Esophagus muscularis mucosa (tissue), 4 donors: ENCODE data around the gene SNX13. TPM values are rescaled to one million over a fixed set of nuclear protein-coding genes. Genes with fewer than 3 reads are reported as not detected.

Experiments
- DNase-seq: peaks from one replicate; pipeline ENCODE4 v3.0.0-alpha.2; 2017; ENCODE audit errors: extremely low spot score
- H3K27ac ChIP-seq, 4 donors: fragments of 200-600 bp; sonication (generic); replicated peaks in 1 of 4; 1 replicate in 3 of 4; 2 replicates in 1 of 4; pipeline ENCODE4 v1.5.1; 2016 to 2019; ENCODE audit warnings: mild to moderate bottlenecking in 1 of 4
- H3K27me3 ChIP-seq, 4 donors: fragments of 200-600 bp; sonication (generic); one replicate each; pipeline versions ENCODE4 v1.5.1 to v1.6.0; 2016 to 2019
- H3K36me3 ChIP-seq, 4 donors: fragments of 200-600 bp; sonication (generic); one replicate each; pipeline ENCODE4 v1.5.1; 2016 to 2019
- H3K4me1 ChIP-seq, 4 donors: fragments of 200-600 bp; sonication (generic); one replicate each; pipeline ENCODE4 v1.5.1; 2016 to 2019
- H3K4me3 ChIP-seq, 4 donors: fragments of 200-600 bp; sonication (generic); 1 replicate in 2 of 4; 2 replicates in 2 of 4; pipeline ENCODE4 v1.5.1; 2016 to 2019; ENCODE audit warnings: mild to moderate bottlenecking in 4 of 4, moderate library complexity in 1 of 4
- H3K9me3 ChIP-seq, 4 donors: fragments of 200-600 bp; sonication (generic); 1 replicate in 3 of 4; 2 replicates in 1 of 4; pipeline ENCODE4 v1.5.1; 2016 to 2019
- EP300 ChIP-seq: sonication (generic); formaldehyde crosslinking; IDR thresholded peaks from one replicate; pipeline ENCODE4 v1.6.1; 2017; ENCODE audit warnings: antibody characterized with exemption
- POLR2A ChIP-seq: fragments of 450-650 bp; IDR thresholded peaks from one replicate; pipeline ENCODE4 v1.6.1; 2017; ENCODE audit warnings: antibody characterized with exemption, moderate library complexity, mild to moderate bottlenecking, low read depth
- POLR2AphosphoS5 ChIP-seq, 2 donors: sonication (generic); formaldehyde crosslinking; IDR thresholded peaks; one replicate each; pipeline ENCODE4 v1.6.1; 2017; ENCODE audit warnings: antibody characterized with exemption in 2 of 2
- WGBS: methylation state at CpG from one replicate; pipeline ENCODE4 v1.1.5; 2018; 5-methylcytosine and 5-hydroxymethylcytosine counted together
- intact Hi-C: fragments of 100-400 bp; cut with DNase I; formaldehyde crosslinking; loops from one replicate; pipeline ENCODE4 v1.15.1; 2023
- total RNA-seq, 4 donors: library from RNA; depleted of rRNA; stranded (reverse); fragments of >200 nt; gene quantifications; one replicate each; pipeline versions ENCODE4 v1.1.0 to v1.2.1, GENCODE V29; 2016
- TF ChIP-seq, protein P1 (sequence below), 3 experiments: fragments of 200-600 bp in 2 of 3; fragments of 450-650 bp in 1 of 3; sonication (generic) in 2 of 3; IDR thresholded peaks; one replicate each; pipeline ENCODE4 v1.5.1; 2017 to 2019; ENCODE audit warnings: antibody characterized with exemption in 3 of 3, mild to moderate bottlenecking in 2 of 3, moderate library complexity in 1 of 3

SNX13 gene
- total RNA-seq, 4 donors from 2014 or later: 37.9 to 51.8 (median 43.9) TPM

DNA sequence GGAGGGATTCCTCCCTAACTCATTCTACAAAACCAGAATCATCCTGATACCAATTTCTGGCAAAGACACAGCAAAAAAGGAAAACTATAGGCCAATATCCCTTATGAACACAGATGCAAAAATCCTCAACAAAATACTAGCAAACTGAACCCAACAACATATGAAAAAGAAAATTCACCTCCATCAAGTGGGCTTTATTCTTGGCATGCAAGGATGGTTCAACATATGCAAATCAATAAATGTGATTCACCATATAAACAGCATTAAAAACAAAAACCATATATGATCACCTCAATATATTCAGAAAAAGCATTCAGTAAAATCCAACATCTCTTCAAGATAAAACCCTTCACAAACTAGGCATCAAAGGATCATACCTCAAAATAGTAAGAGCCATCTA lies 23.5 kb downstream of the SNX13 start:
- Histone ChIP-seq H3K9me3 (peaks cover 0 to 10% (median 8%) of the 10 kb centered on the region in 4 donors), H3K4me1 (peaks cover 24 to 37% (median 29%) of the 10 kb centered on the region in 4 donors), H3K4me3 (no peak overlapping the region), H3K27me3 (no peaks in the 10 kb centered on the region), H3K36me3 (no peaks in the 10 kb centered on the region), H3K27ac (no peak overlapping the region)
- DNase-seq: no peak
- no peak for TF ChIP-seq POLR2A
- TF ChIP-seq POLR2AphosphoS5 (IDR thresholded peaks at IDR 0.05): no peak
- TF ChIP-seq, protein P1, sequence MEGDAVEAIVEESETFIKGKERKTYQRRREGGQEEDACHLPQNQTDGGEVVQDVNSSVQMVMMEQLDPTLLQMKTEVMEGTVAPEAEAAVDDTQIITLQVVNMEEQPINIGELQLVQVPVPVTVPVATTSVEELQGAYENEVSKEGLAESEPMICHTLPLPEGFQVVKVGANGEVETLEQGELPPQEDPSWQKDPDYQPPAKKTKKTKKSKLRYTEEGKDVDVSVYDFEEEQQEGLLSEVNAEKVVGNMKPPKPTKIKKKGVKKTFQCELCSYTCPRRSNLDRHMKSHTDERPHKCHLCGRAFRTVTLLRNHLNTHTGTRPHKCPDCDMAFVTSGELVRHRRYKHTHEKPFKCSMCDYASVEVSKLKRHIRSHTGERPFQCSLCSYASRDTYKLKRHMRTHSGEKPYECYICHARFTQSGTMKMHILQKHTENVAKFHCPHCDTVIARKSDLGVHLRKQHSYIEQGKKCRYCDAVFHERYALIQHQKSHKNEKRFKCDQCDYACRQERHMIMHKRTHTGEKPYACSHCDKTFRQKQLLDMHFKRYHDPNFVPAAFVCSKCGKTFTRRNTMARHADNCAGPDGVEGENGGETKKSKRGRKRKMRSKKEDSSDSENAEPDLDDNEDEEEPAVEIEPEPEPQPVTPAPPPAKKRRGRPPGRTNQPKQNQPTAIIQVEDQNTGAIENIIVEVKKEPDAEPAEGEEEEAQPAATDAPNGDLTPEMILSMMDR (IDR thresholded peaks at IDR 0.05): no peak
- no peak for TF ChIP-seq EP300
- intact Hi-C loops: no loop called here

DNA sequence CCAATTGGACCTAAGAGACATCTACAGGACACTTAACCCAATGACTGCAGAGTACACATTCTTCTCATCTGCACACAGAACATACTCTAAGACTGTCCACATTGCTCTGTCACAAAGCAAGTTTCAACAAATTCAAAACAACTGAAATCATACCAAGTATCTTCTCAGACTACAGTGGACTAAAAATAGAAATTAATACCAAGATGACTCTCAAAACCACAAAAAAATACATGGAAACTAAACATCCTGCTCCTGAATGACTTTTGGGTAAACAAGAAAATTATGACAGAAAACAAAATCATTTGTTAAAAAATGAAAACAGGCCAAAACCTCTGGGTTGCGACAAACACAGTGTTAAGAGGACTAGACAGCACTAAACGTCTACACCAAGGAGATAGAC lies 24.5 kb downstream of the SNX13 start:
- intact Hi-C loops: no loop called here
- Histone ChIP-seq H3K4me3 (no peak overlapping the region), H3K27ac (no peak overlapping the region), H3K9me3 (peaks cover 0 to 10% (median 8%) of the 10 kb centered on the region in 4 donors), H3K4me1 (peaks cover 16 to 28% (median 19%) of the 10 kb centered on the region in 4 donors), H3K27me3 (no peaks in the 10 kb centered on the region), H3K36me3 (no peaks in the 10 kb centered on the region)
- DNase-seq: no peak
- WGBS: 79% methylated on average over 2 of the region's 2 CpGs
- TF ChIP-seq POLR2A: no peak
- TF ChIP-seq EP300: no peak
- no peak for TF ChIP-seq POLR2AphosphoS5 (IDR thresholded peaks at IDR 0.05)
- TF ChIP-seq, protein P1 (IDR thresholded peaks at IDR 0.05): no peak

DNA sequence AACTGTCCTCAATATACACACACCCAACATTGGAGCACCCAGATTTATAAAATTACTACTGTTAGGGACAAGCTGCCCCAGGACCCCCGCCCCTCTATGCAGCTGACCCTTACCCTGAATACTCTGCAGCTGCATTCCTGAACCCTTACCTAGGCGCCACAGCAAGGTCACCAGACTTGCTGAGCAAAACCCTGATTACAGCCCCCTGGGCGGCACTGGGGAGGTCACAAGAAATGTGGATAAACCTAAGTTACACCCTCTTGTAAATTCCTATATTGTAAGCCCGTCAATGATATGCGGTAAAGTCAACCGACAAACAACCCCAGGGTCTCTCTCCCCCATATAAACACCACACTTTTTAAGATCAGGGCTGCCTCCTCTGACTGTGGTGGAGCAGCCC lies 25.1 kb downstream of the SNX13 start:
- 90% methylated on average over 6 of the region's 6 CpGs for WGBS
- Histone ChIP-seq H3K27me3 (no peaks in the 10 kb centered on the region), H3K27ac (no peak overlapping the region), H3K4me3 (no peak overlapping the region), H3K36me3 (no peaks in the 10 kb centered on the region), H3K9me3 (peaks cover 0 to 10% (median 8%) of the 10 kb centered on the region in 4 donors), H3K4me1 (peaks cover 16 to 22% (median 16%) of the 10 kb centered on the region in 4 donors)
- TF ChIP-seq POLR2AphosphoS5 (IDR thresholded peaks at IDR 0.05): no peak
- no peak for TF ChIP-seq EP300
- TF ChIP-seq POLR2A: no peak
- TF ChIP-seq, protein P1 (IDR thresholded peaks at IDR 0.05): no peak
- intact Hi-C loops: no loop called here
- no peak for DNase-seq

DNA sequence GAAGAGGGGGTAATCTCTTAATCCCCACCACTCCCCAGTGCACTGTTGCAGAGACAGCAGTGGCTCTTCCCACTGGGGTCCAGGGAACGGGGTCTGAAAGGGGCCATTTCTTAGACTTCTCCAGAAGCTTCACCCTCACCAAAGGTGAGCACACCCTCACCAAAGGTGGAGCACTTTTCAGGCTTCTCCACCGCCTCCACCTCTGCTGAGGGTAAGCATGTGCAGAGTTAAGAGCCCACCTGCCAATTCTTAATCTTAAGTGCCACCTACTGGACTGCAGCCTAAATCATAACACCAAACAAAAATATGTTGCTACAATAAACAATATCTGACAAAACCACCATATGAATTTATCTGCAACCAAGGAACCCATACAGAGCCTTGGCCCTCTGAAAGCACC lies 27.0 kb downstream of the SNX13 start:
- intact Hi-C loops: no loop called here
- Histone ChIP-seq H3K4me3 (no peak overlapping the region), H3K27ac (no peak overlapping the region), H3K36me3 (no peaks in the 10 kb centered on the region), H3K27me3 (no peaks in the 10 kb centered on the region), H3K4me1 (peaks cover 16 to 22% (median 16%) of the 10 kb centered on the region in 4 donors), H3K9me3 (peaks cover 0 to 10% (median 8%) of the 10 kb centered on the region in 4 donors)
- TF ChIP-seq POLR2AphosphoS5 (IDR thresholded peaks at IDR 0.05) (no peak), POLR2A (no peak), EP300 (no peak)
- TF ChIP-seq, protein P1 (IDR thresholded peaks at IDR 0.05): no peak
- WGBS: 93% methylated on average over 2 of the region's 2 CpGs
- no peak for DNase-seq

DNA sequence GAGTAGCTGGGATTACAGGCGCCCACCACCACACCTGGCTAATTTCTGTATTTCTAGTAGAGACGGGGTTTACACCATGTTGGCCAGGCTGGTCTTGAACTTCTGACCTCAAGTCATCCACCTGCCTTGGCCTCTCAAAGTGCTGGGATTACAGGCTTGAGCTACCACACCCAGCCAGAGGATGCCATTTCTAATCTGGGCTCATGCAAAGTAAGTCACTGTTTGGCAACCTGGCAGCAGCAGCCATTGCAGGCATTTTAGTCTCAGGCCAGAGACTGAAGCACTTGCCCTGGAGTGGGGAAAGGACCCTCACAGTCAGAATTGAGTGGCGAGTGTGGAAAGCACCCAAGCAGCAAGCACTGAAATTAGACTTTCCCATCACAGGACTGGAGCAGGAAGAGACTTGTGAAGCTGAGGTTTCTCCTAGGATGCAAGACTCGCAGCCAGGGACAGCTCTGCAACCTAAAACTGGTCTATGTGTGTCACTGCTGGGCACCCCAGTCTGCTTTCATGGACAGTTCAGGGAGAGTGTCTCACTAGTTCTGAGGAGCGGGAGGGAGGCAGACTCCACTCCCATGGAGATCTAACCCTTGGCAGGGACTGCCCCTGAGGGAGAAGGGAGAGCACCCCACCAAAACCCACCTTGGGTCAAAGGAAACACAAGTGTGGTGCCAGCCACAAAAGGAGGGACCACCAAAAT lies 27.6 kb downstream of the SNX13 start:
- H3K9me3 ChIP-seq: peaks cover 0 to 10% (median 8%) of the 10 kb centered on the region in 4 donors
- no peak overlapping the region for H3K27ac ChIP-seq
- DNase-seq: no peak
- WGBS: 88% methylated on average over 5 of the region's 5 CpGs
- intact Hi-C loops: no loop called here
- TF ChIP-seq, protein P1 (IDR thresholded peaks at IDR 0.05): no peak
- no peak for TF ChIP-seq EP300
- no peak for TF ChIP-seq POLR2AphosphoS5 (IDR thresholded peaks at IDR 0.05)
- TF ChIP-seq POLR2A: no peak
- H3K27me3 ChIP-seq: no peaks in the 10 kb centered on the region
- H3K36me3 ChIP-seq: no peaks in the 10 kb centered on the region
- H3K4me3 ChIP-seq: no peak overlapping the region
- H3K4me1 ChIP-seq: peaks cover 16 to 22% (median 16%) of the 10 kb centered on the region in 4 donors
